ENCODE results near the gene DENND1B. TPM values are rescaled to one million over a fixed set of nuclear protein-coding genes. Genes with fewer than 3 reads are reported as not detected.
"Not testable (repeated sequence)": the region's sequence is repeated elsewhere in the genome, so short reads cannot be mapped to it uniquely, and the experiment has no call there.

Gene DENND1B
- total RNA-seq, 1 experiment from 2014 or later = 28.2 TPM

DNA sequence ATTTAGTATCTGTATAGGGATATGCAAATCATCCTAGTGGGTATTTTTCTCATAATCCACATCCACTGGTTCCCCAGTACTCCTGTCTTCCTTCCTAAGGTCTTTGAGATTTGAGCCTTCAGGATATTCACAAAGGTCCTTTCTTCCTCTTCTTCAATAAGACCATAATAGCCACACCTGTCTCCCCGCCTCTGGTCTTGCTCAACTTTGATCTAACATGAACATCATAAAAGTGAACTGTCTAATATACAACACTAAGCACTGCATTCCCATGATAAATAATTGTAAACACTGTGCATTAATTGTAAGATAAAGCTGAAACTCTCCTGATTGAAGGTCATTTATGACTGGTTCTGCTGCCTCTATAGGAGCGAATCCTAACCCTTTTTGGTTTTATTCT lies 184.6 kb downstream of the DENND1B start:
- Mint-ChIP-seq H3K27ac (ENCODE audit: unreplicated experiment) (no peak overlapping the region), H3K27me3 (ENCODE audit: unreplicated experiment) (no peaks in the 10 kb centered on the region), H3K4me1 (ENCODE audit: low read depth, unreplicated experiment) (no peaks in the 10 kb centered on the region), H3K9me3 (ENCODE audit: low read depth, unreplicated experiment) (no peaks in the 10 kb centered on the region), H3K36me3 (ENCODE audit: insufficient read depth, unreplicated experiment) (no peaks in the 10 kb centered on the region), H3K4me3 (ENCODE audit: low read depth, unreplicated experiment) (no peak overlapping the region)
- intact Hi-C loops (cut with micrococcal nuclease; ENCODE audit: unreplicated experiment) = no loop called here
- CTCF ChIA-PET = no interaction called here
- no TSS peak for BruUV-seq (replicated peaks)
- DNase-seq = no peak
- no peak for TF ChIP-seq CTCF (IDR thresholded peaks at IDR 0.05; ENCODE audit: unreplicated experiment)

GRCh38 chr1:197585809-197586208 lies 189.5 kb downstream of the DENND1B start:
- no TSS peak for BruUV-seq (replicated peaks)
- DNase-seq = no peak
- CTCF ChIA-PET = interaction anchor here (0.5 kb wide), 1 partner anchor 828 kb away, joined by 3 read pairs; no protein-coding TSS in a partner anchor

DNA sequence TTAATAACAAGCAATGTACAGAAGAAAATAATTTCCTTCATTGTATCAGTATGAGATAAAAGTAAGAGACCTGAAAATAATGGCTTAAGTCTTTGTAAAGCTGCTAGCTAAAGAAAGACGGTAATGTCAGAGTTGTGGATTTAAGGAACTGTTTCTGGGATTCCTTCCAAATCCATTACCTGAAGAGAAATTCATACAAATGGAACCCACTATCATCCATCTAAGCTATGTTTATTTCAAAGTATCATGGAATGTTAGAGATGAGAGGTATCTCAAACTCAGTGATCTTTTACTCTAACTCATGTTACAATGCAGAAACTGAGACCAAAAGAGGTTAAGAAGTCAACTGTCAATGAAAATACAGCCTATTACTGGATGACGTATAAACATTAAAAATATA lies 197.7 kb downstream of the DENND1B start:
- DNase-seq = no peak
- Mint-ChIP-seq H3K36me3 (ENCODE audit: insufficient read depth, unreplicated experiment) (no peaks in the 10 kb centered on the region), H3K4me1 (ENCODE audit: low read depth, unreplicated experiment) (no peaks in the 10 kb centered on the region), H3K27me3 (ENCODE audit: unreplicated experiment) (no peaks in the 10 kb centered on the region), H3K9me3 (ENCODE audit: low read depth, unreplicated experiment) (no peaks in the 10 kb centered on the region), H3K27ac (ENCODE audit: unreplicated experiment) (no peak overlapping the region), H3K4me3 (ENCODE audit: low read depth, unreplicated experiment) (no peak overlapping the region)
- intact Hi-C loops (cut with micrococcal nuclease; ENCODE audit: unreplicated experiment) = no loop called here
- TF ChIP-seq CTCF (IDR thresholded peaks at IDR 0.05; ENCODE audit: unreplicated experiment) = no peak
- no TSS peak for BruUV-seq (replicated peaks)
- CTCF ChIA-PET = interaction anchor here (0.6 kb wide), 1 partner anchor 890 kb away, joined by 4 read pairs; no protein-coding TSS in a partner anchor

More at GRCh38 chr1:197585809-197586208, 189.5 kb downstream of the DENND1B start:
- H3K27me3 Mint-ChIP-seq (ENCODE audit: unreplicated experiment) = no peaks in the 10 kb centered on the region
- H3K4me3 Mint-ChIP-seq (ENCODE audit: low read depth, unreplicated experiment) = no peak overlapping the region
- no peaks in the 10 kb centered on the region for H3K36me3 Mint-ChIP-seq (ENCODE audit: insufficient read depth, unreplicated experiment)
- no peak for TF ChIP-seq CTCF (IDR thresholded peaks at IDR 0.05; ENCODE audit: unreplicated experiment)
- intact Hi-C loops (cut with micrococcal nuclease; ENCODE audit: unreplicated experiment) = no loop called here
- H3K4me1 Mint-ChIP-seq (ENCODE audit: low read depth, unreplicated experiment) = no peaks in the 10 kb centered on the region
- no peak overlapping the region for H3K27ac Mint-ChIP-seq (ENCODE audit: unreplicated experiment)
- H3K9me3 Mint-ChIP-seq (ENCODE audit: low read depth, unreplicated experiment) = no peaks in the 10 kb centered on the region

DNA sequence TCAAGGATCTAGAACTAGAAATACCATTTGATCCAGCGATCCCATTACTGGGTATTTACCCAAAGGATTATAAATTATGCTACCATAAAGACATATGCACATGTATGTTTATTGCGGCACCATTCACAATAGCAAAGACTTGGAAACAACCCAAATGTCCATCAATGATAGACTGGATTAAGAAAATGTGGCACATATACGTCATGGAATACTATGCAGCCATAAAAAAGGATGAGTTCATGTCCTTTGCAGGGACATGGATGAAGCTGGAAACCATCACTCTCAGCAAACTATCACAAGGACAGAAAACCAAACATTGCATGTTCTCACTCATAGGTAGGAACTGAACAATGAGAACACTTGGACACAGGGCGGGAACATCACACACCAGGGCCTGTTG lies 199.7 kb downstream of the DENND1B start:
- H3K36me3 Mint-ChIP-seq (ENCODE audit: insufficient read depth, unreplicated experiment); H3K4me1 Mint-ChIP-seq (ENCODE audit: low read depth, unreplicated experiment); H3K27ac Mint-ChIP-seq (ENCODE audit: unreplicated experiment); DNase-seq; intact Hi-C loops (cut with micrococcal nuclease; ENCODE audit: unreplicated experiment); BruUV-seq (replicated peaks); CTCF ChIA-PET; H3K9me3 Mint-ChIP-seq (ENCODE audit: low read depth, unreplicated experiment); H3K27me3 Mint-ChIP-seq (ENCODE audit: unreplicated experiment); H3K4me3 Mint-ChIP-seq (ENCODE audit: low read depth, unreplicated experiment): not testable (repeated sequence)

DNA sequence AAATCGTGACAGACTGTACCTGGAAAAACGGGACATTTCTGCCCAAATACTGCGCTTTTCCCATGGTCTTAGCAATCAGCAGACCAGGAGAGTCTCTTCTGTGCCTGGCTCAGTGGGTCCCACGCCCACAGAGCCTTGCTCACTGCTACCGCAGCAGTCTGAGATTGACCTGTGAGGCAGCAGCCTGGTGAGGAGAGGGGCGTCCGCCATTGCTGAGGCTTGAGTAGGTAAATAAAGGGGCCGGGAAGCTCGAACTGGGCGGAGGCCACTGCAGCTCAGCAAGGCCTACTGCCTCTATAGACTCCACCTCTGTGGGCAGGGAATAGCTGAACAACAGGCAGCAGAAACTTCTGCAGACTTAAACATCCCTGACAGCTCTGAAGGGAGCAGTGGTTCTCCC lies 203.1 kb downstream of the DENND1B start:
- no peaks in the 10 kb centered on the region for H3K4me1 Mint-ChIP-seq (ENCODE audit: low read depth, unreplicated experiment)
- no TSS peak for BruUV-seq (replicated peaks)
- no peak for TF ChIP-seq CTCF (IDR thresholded peaks at IDR 0.05; ENCODE audit: unreplicated experiment)
- H3K27me3 Mint-ChIP-seq (ENCODE audit: unreplicated experiment) = no peaks in the 10 kb centered on the region
- H3K36me3 Mint-ChIP-seq (ENCODE audit: insufficient read depth, unreplicated experiment) = no peaks in the 10 kb centered on the region
- DNase-seq = no peak
- intact Hi-C loops (cut with micrococcal nuclease; ENCODE audit: unreplicated experiment) = no loop called here
- H3K27ac Mint-ChIP-seq (ENCODE audit: unreplicated experiment) = no peak overlapping the region
- H3K4me3 Mint-ChIP-seq (ENCODE audit: low read depth, unreplicated experiment) = no peak overlapping the region
- CTCF ChIA-PET = no interaction called here
- peaks cover 3% of the 10 kb centered on the region for H3K9me3 Mint-ChIP-seq (ENCODE audit: low read depth, unreplicated experiment)

Data from Calu3 (cell line).